ENCODE measurements around the gene EIF3I. TPM values are rescaled to one million over a fixed set of nuclear protein-coding genes. Genes with fewer than 3 reads are reported as not detected.

Gene EIF3I
- total and polyA plus RNA-seq, 2 of the 8 experiments (the other 6 are each of a cell fraction or from before 2014, with no cell fraction given), result 247 to 346 TPM

DNA sequence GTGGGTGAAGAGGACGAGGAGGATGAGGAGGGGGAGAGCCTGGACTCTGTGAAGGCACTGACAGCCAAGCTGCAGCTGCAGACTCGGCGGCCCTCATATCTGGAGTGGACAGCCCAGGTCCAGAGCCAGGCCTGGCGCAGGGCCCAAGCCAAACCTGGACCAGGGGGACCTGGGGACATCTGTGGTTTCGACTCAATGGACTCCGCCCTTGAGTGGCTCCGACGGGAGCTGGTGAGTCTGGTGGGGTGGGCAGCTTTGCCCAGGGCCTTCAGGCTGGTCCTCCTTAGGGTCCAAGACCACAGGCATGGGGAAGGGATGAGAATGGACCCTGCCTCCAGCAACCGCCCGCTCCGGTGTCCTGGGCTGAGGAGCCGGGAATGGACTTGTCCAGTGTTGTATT is 25.2 kb downstream of the EIF3I start:
- Histone ChIP-seq H3K14ac (ENCODE audit: insufficient read length) (no peak overlapping the region), H2AFZ (ENCODE audit: low read length) (no peak overlapping the region), H2BK12ac (ENCODE audit: low read depth, low read length) (peak overlapping the region; percentile 68; the same call in 1 of the 2 replicates), H3K56ac (replicated peaks; ENCODE audit: insufficient read length, low read depth, low read length) (no peak overlapping the region), H4K5ac (ENCODE audit: insufficient read length, low read depth, low read length) (no peak overlapping the region), H3K4me1 (replicated peaks in 1 of 4; ENCODE audit: control insufficient read depth in 3 of 4, insufficient read depth in 4 of 4, low read length in 3 of 4) (peaks cover 7 to 13% (median 10%) of the 10 kb centered on the region in 4 experiments), H2BK20ac (ENCODE audit: low read length) (no peak overlapping the region), H2BK5ac (ENCODE audit: low read depth, low read length) (peak overlapping the region; percentile 52; the same call in 1 of the 2 replicates), H3K36me3 (ENCODE audit: control insufficient read depth in 2 of 4, insufficient read depth in 4 of 4, low read length in 3 of 4) (no peaks in the 10 kb centered on the region), H3K4ac (replicated peaks; ENCODE audit: insufficient read length, low read depth, low read length) (no peak overlapping the region), H3K23me2 (ENCODE audit: low read depth, low read length) (peaks cover 4% of the 10 kb centered on the region; the same call in 1 of the 2 replicates), H3K18ac (ENCODE audit: extremely low read depth, low read length) (no peak overlapping the region; the same call in 1 of the 2 replicates), H3K79me1 (ENCODE audit: low read depth, low read length) (no peaks in the 10 kb centered on the region), H3K27me3 (replicated peaks in 1 of 4; ENCODE audit: control insufficient read depth in 3 of 4, extremely low read depth in 1 of 4, insufficient read depth in 3 of 4, low read length in 3 of 4) (no peaks in the 10 kb centered on the region; a peak in 1 of 7 replicates), H3K4me3 (ENCODE audit: extremely low read depth in 1 of 4, insufficient read depth in 2 of 4, low read depth in 3 of 4, low read length in 4 of 4) (no peak overlapping the region), H3K27ac (ENCODE audit: low read depth, low read length) (no peak overlapping the region), H3K23ac (ENCODE audit: insufficient read length) (no peak overlapping the region), H4K20me1 (replicated peaks in 1 of 2; ENCODE audit: control insufficient read depth in 1 of 2, insufficient read depth in 2 of 2, low read length in 2 of 2) (no peaks in the 10 kb centered on the region), H3K79me2 (ENCODE audit: control insufficient read depth in 1 of 2, insufficient read depth in 2 of 2, low read length in 2 of 2) (no peaks in the 10 kb centered on the region), H3K9ac (replicated peaks in 1 of 4; ENCODE audit: extremely low read depth in 1 of 4, low read depth in 3 of 4, low read length in 3 of 4) (no peak overlapping the region; a peak in 1 of 7 replicates), H3K9me3 (ENCODE audit: insufficient read depth in 2 of 2, low read depth in 1 of 2, low read length in 1 of 2) (no peaks in the 10 kb centered on the region), H3K4me2 (ENCODE audit: insufficient read depth in 1 of 2, low read depth in 2 of 2, low read length in 2 of 2) (no peak overlapping the region), H2BK15ac (ENCODE audit: low read length) (no peak overlapping the region; the same call in 1 of the 2 replicates), H2AK5ac (ENCODE audit: low read depth, low read length) (no peak overlapping the region), H4K8ac (ENCODE audit: extremely low read depth, insufficient read depth, low read length) (no peak overlapping the region), H4K91ac (replicated peaks; ENCODE audit: insufficient read length, low read length) (no peak overlapping the region), H2BK120ac (replicated peaks; ENCODE audit: low read depth, low read length) (no peak overlapping the region)
- FAIRE-seq, result no peak
- ChIA-PET CTCF (ENCODE audit: partially characterized antibody) (interaction anchor here (0.9 to 6.1 kb wide), 18 partner anchors 11 to 105 kb away, joined by 3 to 66 read pairs (median 6); partner anchors contain the start of genes CCDC28B and HDAC1), POLR2A (ENCODE audit: partially characterized antibody) (interaction anchor here (1.5 to 6.6 kb wide), 4 partner anchors 27 to 104 kb away, joined by 3 to 50 read pairs (median 17); partner anchors contain the start of gene MARCKSL1)
- DNase-seq (ENCODE audit: low read depth in 1 of 2, low spot score in 2 of 2), result no peak
- WGBS, 2 experiments (ENCODE audit: extremely low coverage in 1 of 2, insufficient coverage in 1 of 2, insufficient read length in 1 of 2, insufficient replicate concordance in 2 of 2, low coverage in 1 of 2, low lambda C conversion rate in 2 of 2, missing lambda C conversion rate in 1 of 2), result 86% methylated on average over 11 of the region's 12 CpGs; no CpG with 5 or more reads in 1 of the 2 experiments
- no peak for TF ChIP-seq HDAC6 (IDR thresholded peaks at IDR 0.05; ENCODE audit: low read depth, low read length)
- no peak for TF ChIP-seq CREB1 (IDR thresholded peaks at IDR 0.05)
- TF ChIP-seq POLR2A (IDR thresholded peaks at IDR 0.05; ENCODE audit: control extremely low read depth in 1 of 2, low read depth in 2 of 2, low read length in 2 of 2), result no peak
- no peak for TF ChIP-seq EZH2 (IDR thresholded peaks at IDR 0.05; ENCODE audit: low read depth, low read length, severe bottlenecking)
- no peak for TF ChIP-seq NANOG (IDR thresholded peaks at IDR 0.05; ENCODE audit: insufficient read depth, low read depth, low read length, poor library complexity, severe bottlenecking)
- TF ChIP-seq POU5F1 (IDR thresholded peaks at IDR 0.05; ENCODE audit: low read depth, low read length), result no peak
- TF ChIP-seq SP4 (IDR thresholded peaks at IDR 0.05; ENCODE audit: low read length), result no peak
- no peak for TF ChIP-seq SIX5 (IDR thresholded peaks at IDR 0.05; ENCODE audit: low read depth, low read length)
- no peak for TF ChIP-seq MAFK (IDR thresholded peaks at IDR 0.05; ENCODE audit: low read depth, low read length)
- no peak for TF ChIP-seq TAF7 (optimal IDR thresholded peaks at IDR 0.05; ENCODE audit: borderline replicate concordance, low read depth, low read length)
- TF ChIP-seq, protein P1, sequence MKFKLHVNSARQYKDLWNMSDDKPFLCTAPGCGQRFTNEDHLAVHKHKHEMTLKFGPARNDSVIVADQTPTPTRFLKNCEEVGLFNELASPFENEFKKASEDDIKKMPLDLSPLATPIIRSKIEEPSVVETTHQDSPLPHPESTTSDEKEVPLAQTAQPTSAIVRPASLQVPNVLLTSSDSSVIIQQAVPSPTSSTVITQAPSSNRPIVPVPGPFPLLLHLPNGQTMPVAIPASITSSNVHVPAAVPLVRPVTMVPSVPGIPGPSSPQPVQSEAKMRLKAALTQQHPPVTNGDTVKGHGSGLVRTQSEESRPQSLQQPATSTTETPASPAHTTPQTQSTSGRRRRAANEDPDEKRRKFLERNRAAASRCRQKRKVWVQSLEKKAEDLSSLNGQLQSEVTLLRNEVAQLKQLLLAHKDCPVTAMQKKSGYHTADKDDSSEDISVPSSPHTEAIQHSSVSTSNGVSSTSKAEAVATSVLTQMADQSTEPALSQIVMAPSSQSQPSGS (IDR thresholded peaks at IDR 0.05; ENCODE audit: low read length), result no peak
- no peak for TF ChIP-seq SIRT6 (IDR thresholded peaks at IDR 0.05; ENCODE audit: low read length)
- no peak for TF ChIP-seq CTBP2 (IDR thresholded peaks at IDR 0.05; ENCODE audit: borderline replicate concordance, insufficient read depth, insufficient read length, low read length)
